B cell (primary cell): ENCODE data around the gene NYNRIN. TPM values are rescaled to one million over a fixed set of nuclear protein-coding genes. Genes with fewer than 3 reads are reported as not detected.

Source experiments
- ATAC-seq: fragments of 200-7000 bp; cut with Tn5 transposase; one replicate; pipeline ENCODE4 v1.10.0; 2021; ENCODE audit warnings: low read depth, mild to moderate bottlenecking, moderate number of reproducible peaks, moderate library complexity
- CTCF ChIA-PET: fragments of 350-600 bp; sonication (Branson Sonifier 250); formaldehyde crosslinking; loops from one replicate; lab custom pipeline; 2021; ENCODE audit warnings: antibody characterized with exemption, inconsistent platforms; lab: Charles Lee
- POLR2A ChIA-PET: fragments of 350-600 bp; sonication (Branson Sonifier 250); formaldehyde crosslinking; loops from one replicate; lab custom pipeline; 2021; ENCODE audit warnings: antibody characterized with exemption; lab: Charles Lee
- DNase-seq: peaks from one replicate; pipeline ENCODE4 v3.0.0; 2013
- H2AFZ ChIP-seq: 2 replicates; pipeline ENCODE4 v1.6.1; 2012; ENCODE audit warnings: mild to moderate bottlenecking, low read depth, low read length; ENCODE audit not compliant: insufficient read depth, poor library complexity, severe bottlenecking
- H3K27ac ChIP-seq, 2 donors: 1 replicate in 1 of 2; 2 replicates in 1 of 2; pipeline ENCODE4 v1.5.1; 2012 to 2013; ENCODE audit warnings: low read length in 2 of 2, mild to moderate bottlenecking in 2 of 2, moderate library complexity in 1 of 2
- H3K27me3 ChIP-seq, 4 experiments: fragments of 200-600 bp in 1 of 4; sonication (generic) in 1 of 4; replicated peaks in 1 of 4; 1 replicate in 2 of 4; 2 replicates in 2 of 4; pipeline versions ENCODE4 v1.6.1 to v1.7.0; 2013 to 2016; ENCODE audit warnings: low read length in 3 of 4, mild to moderate bottlenecking in 2 of 4, mixed read lengths in 1 of 4, moderate library complexity in 1 of 4; ENCODE audit not compliant: insufficient read depth in 4 of 4, control insufficient read depth in 3 of 4; ENCODE audit errors: control extremely low read depth in 1 of 4
- H3K36me3 ChIP-seq, 2 experiments: replicated peaks in 1 of 2; 1 replicate in 1 of 2; 2 replicates in 1 of 2; pipeline versions ENCODE4 v1.6.1 to v1.7.1; 2013; ENCODE audit warnings: low read length in 1 of 2; ENCODE audit not compliant: insufficient read depth in 2 of 2, control insufficient read depth in 1 of 2; ENCODE audit errors: control extremely low read depth in 1 of 2, extremely low read depth in 1 of 2
- H3K4me1 ChIP-seq, 2 donors: fragments of 200-600 bp in 1 of 2; sonication (generic) in 1 of 2; 1 replicate in 1 of 2; 2 replicates in 1 of 2; pipeline versions ENCODE4 v1.5.1 to v1.6.1; 2013 to 2017; ENCODE audit warnings: low read length in 2 of 2; ENCODE audit not compliant: control insufficient read depth in 2 of 2, insufficient read depth in 2 of 2
- H3K4me2 ChIP-seq: replicated peaks from 2 replicates; pipeline ENCODE3; 2012; ENCODE audit warnings: mild to moderate bottlenecking, low read depth, low read length; ENCODE audit not compliant: poor library complexity, severe bottlenecking
- H3K4me3 ChIP-seq, 5 experiments: fragments of 200-600 bp in 1 of 5; sonication (generic) in 1 of 5; 1 replicate in 3 of 5; 2 replicates in 2 of 5; pipeline versions ENCODE4 v1.5.1 to v1.7.0; 2011 to 2016; ENCODE audit warnings: low read length in 4 of 5, mild to moderate bottlenecking in 4 of 5, low read depth in 2 of 5, control low read depth in 1 of 5, moderate library complexity in 1 of 5; ENCODE audit not compliant: insufficient read depth in 1 of 5; ENCODE audit errors: control extremely low read depth in 1 of 5, extremely low read depth in 1 of 5
- H3K79me2 ChIP-seq: fragments of 200-600 bp; sonication (generic); one replicate; pipeline ENCODE4 v1.6.0; 2016; ENCODE audit warnings: low read length; ENCODE audit not compliant: control insufficient read depth, insufficient read depth
- H3K9ac ChIP-seq: fragments of 200-600 bp; sonication (generic); 2 replicates; pipeline ENCODE4 v1.6.1; 2017; ENCODE audit warnings: mild to moderate bottlenecking, low read length, moderate library complexity
- H3K9me3 ChIP-seq, 3 donors: one replicate each; pipeline versions ENCODE4 v1.6.1 to v1.7.1; 2013; ENCODE audit warnings: low read length in 2 of 3; ENCODE audit not compliant: control insufficient read depth in 2 of 3, insufficient read depth in 1 of 3; ENCODE audit errors: control extremely low read depth in 1 of 3
- H4K20me1 ChIP-seq: 2 replicates; pipeline ENCODE4 v1.6.0; 2012; ENCODE audit warnings: mild to moderate bottlenecking, low read length; ENCODE audit not compliant: insufficient read depth, control insufficient read depth, poor library complexity, severe bottlenecking
- H3K27ac Mint-ChIP-seq: one replicate; pipeline ENCODE4 v1.8.0; 2021; ENCODE audit warnings: mixed read lengths
- H3K27me3 Mint-ChIP-seq: one replicate; pipeline ENCODE4 v1.8.0; 2021; ENCODE audit warnings: mixed read lengths
- H3K4me1 Mint-ChIP-seq: one replicate; pipeline ENCODE4 v1.8.0; 2021; ENCODE audit warnings: mixed read lengths
- H3K4me3 Mint-ChIP-seq: one replicate; pipeline ENCODE4 v1.8.0; 2021; ENCODE audit warnings: mixed read lengths
- H3K9me3 Mint-ChIP-seq: one replicate; pipeline ENCODE4 v1.8.0; 2022; ENCODE audit warnings: mixed read lengths; ENCODE audit not compliant: insufficient read depth
- CTCF ChIP-seq: fragments of 200-600 bp; IDR thresholded peaks from one replicate; pipeline ENCODE4 v1.8.0; 2022; ENCODE audit warnings: antibody characterized with exemption, mild to moderate bottlenecking
- EZH2 ChIP-seq: IDR thresholded peaks from 2 replicates; pipeline ENCODE4 v1.6.1; 2012; ENCODE audit warnings: borderline replicate concordance, low read depth, mild to moderate bottlenecking, moderate library complexity, low read length; ENCODE audit not compliant: insufficient read depth, poor library complexity, severe bottlenecking
- WGBS: methylation state at CpG from one replicate; pipeline ENCODE4 v1.1.5; 2013; ENCODE audit warnings: missing lambda C conversion rate; ENCODE audit not compliant: insufficient coverage; 5-methylcytosine and 5-hydroxymethylcytosine counted together
- intact Hi-C: fragments of 100-400 bp; cut with micrococcal nuclease; formaldehyde crosslinking; loops from one replicate; pipeline ENCODE4 v1.10.0; 2022
- polyA plus RNA-seq: library from polyadenylated mRNA; depleted of rRNA; stranded (reverse); fragments of >200 nt; gene quantifications from 2 replicates; pipeline ENCODE4 v1.2.3, GENCODE V29; 2012
- total RNA-seq, 2 donors: library from RNA; stranded (reverse); fragments of 120-200 nt in 1 of 2; gene quantifications; 1 replicate in 1 of 2; 2 replicates in 1 of 2; pipeline versions ENCODE4 v1.2.3 to v1.2.4, GENCODE V29; 2013 to 2022

NYNRIN gene
- total and polyA plus RNA-seq, 2 donors (not counting 1 experiment from before 2014, with no cell fraction given): 0.04 to 0.34 TPM

GRCh38 chr14:24367514-24368211, 31.1 kb upstream of the NYNRIN start, which contains the start of gene NFATC4:
Gene NFATC4 (plus strand): TSS chr14:24368184. CDS start chr14:24368341, 157 bp downstream.
- CTCF ChIA-PET: no interaction called here
- DNase-seq: no peak

More at GRCh38 chr14:24367514-24368211, 31.1 kb upstream of the NYNRIN start, which contains the start of gene NFATC4:
- H3K27ac Mint-ChIP-seq: peak within 1 kb of the TSS; percentile 92
- no peak for ATAC-seq
- Histone ChIP-seq H3K9ac (peak within 1 kb of the TSS; percentile 71), H3K4me2 (peak within 1 kb of the TSS; percentile 86), H2AFZ (peak within 1 kb of the TSS; percentile 71), H3K4me3 (peak within 1 kb of the TSS; percentile 8 to 64 (median 57)), H3K27ac (peak within 1 kb of the TSS; percentile 59 to 70), H4K20me1 (no peaks in the 10 kb centered on the region), H3K9me3 (no peaks in the 10 kb centered on the region), H3K36me3 (no peaks in the 10 kb centered on the region), H3K79me2 (no peaks in the 10 kb centered on the region), H3K27me3 (peaks cover 0 to 30% (median 6%) of the 10 kb centered on the region in 4 experiments), H3K4me1 (peaks cover 30 to 39% of the 10 kb centered on the region in 2 donors)
- H3K9me3 Mint-ChIP-seq: no peaks in the 10 kb centered on the region
- POLR2A ChIA-PET: interaction anchor here (1.3 kb wide), 1 partner anchor 62 kb away, joined by 8 read pairs; the partner anchor contains the start of gene KHNYN
- TF ChIP-seq EZH2: peak; percentile 11
- no peak for TF ChIP-seq CTCF
- peak within 1 kb of the TSS; percentile 92 for H3K4me3 Mint-ChIP-seq
- H3K4me1 Mint-ChIP-seq: peaks cover 32% of the 10 kb centered on the region
- H3K27me3 Mint-ChIP-seq: peaks cover 6% of the 10 kb centered on the region
- intact Hi-C loops: loop anchor here (2.0 to 10.0 kb wide), 4 partner anchors 27 to 337 kb away; partner anchors contain the start of gene EMC9
- 47% methylated on average over 10 of the region's 21 CpGs for WGBS
